A549 (cell line): ENCODE measurements around the gene CDC42BPB. TPM values are rescaled to one million over a fixed set of nuclear protein-coding genes. Genes with fewer than 3 reads are reported as not detected.

Experiments
- ATAC-seq, 2 experiments: fragments of 200-7000 bp in 1 of 2; fragments of >200 bp in 1 of 2; cut with Nextera tagmentation in 1 of 2; cut with Tn5 transposase in 1 of 2; 3 replicates each; pipeline versions ENCODE4 v1.8.0 to v1.9.1; 2018 to 2020; ENCODE audit warnings: mild to moderate bottlenecking in 1 of 2, moderate library complexity in 1 of 2
- CTCF ChIA-PET: fragments of 300-600 bp; sonication (Branson Sonifier 250); formaldehyde crosslinking; extraction: SDS; loops from one replicate; lab custom pipeline; 2021; ENCODE audit warnings: antibody characterized with exemption, inconsistent platforms; lab: Yijun Ruan, JAX
- POLR2A ChIA-PET: fragments of 350-600 bp; formaldehyde crosslinking; extraction: SDS; loops from one replicate; lab custom pipeline; 2021; ENCODE audit warnings: antibody characterized with exemption, inconsistent platforms; lab: Yijun Ruan, JAX
- DNase-seq, 2 experiments: peaks; one replicate each; pipeline versions ENCODE4 v3.0.0 to v3.0.0-alpha.2; 2011 to 2016; ENCODE audit warnings: low read depth in 1 of 2, low spot score in 1 of 2
- FAIRE-seq: peaks from 2 replicates; lab custom pipeline; 2011; peaks lifted over from hg19 to GRCh38; lab: Jason Lieb, UNC
- H3K27ac ChIP-seq, 2 experiments: fragments of >200 bp; sonication (Bioruptor Twin); formaldehyde crosslinking; 3 replicates each; pipeline ENCODE4 v1.5.1; 2016 to 2017
- H3K4me1 ChIP-seq: fragments of >200 bp; sonication (Bioruptor Twin); formaldehyde crosslinking; 3 replicates; pipeline ENCODE4 v1.6.1; 2016
- H3K4me2 ChIP-seq: fragments of >200 bp; sonication (Bioruptor Twin); formaldehyde crosslinking; 3 replicates; pipeline ENCODE4 v1.6.1; 2016
- H3K4me3 ChIP-seq: fragments of >200 bp; sonication (Bioruptor Twin); formaldehyde crosslinking; 3 replicates; pipeline ENCODE4 v1.5.1; 2016
- H3K9me3 ChIP-seq: fragments of >200 bp; sonication (Bioruptor Twin); formaldehyde crosslinking; 3 replicates; pipeline ENCODE4 v1.6.1; 2016
- CEBPB ChIP-seq, 2 experiments: fragments of >200 bp in 1 of 2; sonication (Bioruptor Twin) in 1 of 2; formaldehyde crosslinking in 1 of 2; IDR thresholded peaks; 2 replicates each; pipeline ENCODE4 v1.6.1; 2012 to 2016
- EHMT2 ChIP-seq: fragments of 200-600 bp; sonication (generic); IDR thresholded peaks from 2 replicates; pipeline ENCODE4 v1.6.1; 2016; ENCODE audit warnings: antibody characterized with exemption, low read depth, mild to moderate bottlenecking, moderate library complexity
- EP300 ChIP-seq, 2 experiments: fragments of >200 bp; sonication (Bioruptor Twin); formaldehyde crosslinking; IDR thresholded peaks; 2 replicates in 1 of 2; 3 replicates in 1 of 2; pipeline ENCODE4 v1.6.1; 2016 to 2017
- FOSL2 ChIP-seq, 2 experiments: fragments of 450-650 bp in 1 of 2; fragments of >200 bp in 1 of 2; sonication (Bioruptor Twin) in 1 of 2; formaldehyde crosslinking; IDR thresholded peaks; 2 replicates each; pipeline versions ENCODE4 v1.5.0 to v1.6.1; 2016 to 2020; ENCODE audit warnings: mild to moderate bottlenecking in 1 of 2, moderate library complexity in 1 of 2
- HDAC2 ChIP-seq: fragments of 200-600 bp; sonication (generic); IDR thresholded peaks from 2 replicates; pipeline ENCODE4 v1.6.1; 2016
- HEYL ChIP-seq: fragments of 250-450 bp; sonication (Bioruptor Pico); IDR thresholded peaks from 2 replicates; pipeline ENCODE4 v1.8.0; 2021; ENCODE audit warnings: mild to moderate bottlenecking, moderate library complexity
- JUN ChIP-seq, 2 experiments: fragments of >200 bp; sonication (Bioruptor Twin); formaldehyde crosslinking; IDR thresholded peaks; 2 replicates in 1 of 2; 3 replicates in 1 of 2; pipeline ENCODE4 v1.6.1; 2016 to 2017
- NR3C1 ChIP-seq: fragments of >200 bp; sonication (Bioruptor Twin); formaldehyde crosslinking; IDR thresholded peaks from 3 replicates; pipeline ENCODE4 v1.6.1; 2017
- PHF8 ChIP-seq: fragments of 200-600 bp; sonication (generic); IDR thresholded peaks from 2 replicates; pipeline ENCODE4 v1.6.1; 2016; ENCODE audit warnings: low read depth, mild to moderate bottlenecking, antibody characterized with exemption, moderate library complexity, borderline replicate concordance
- POLR2A ChIP-seq: IDR thresholded peaks from 2 replicates; pipeline ENCODE4 v1.6.1; 2012; ENCODE audit warnings: mild to moderate bottlenecking, low read length
- TFCP2L1 ChIP-seq: fragments of 250-450 bp; sonication (Bioruptor Pico); IDR thresholded peaks from 2 replicates; pipeline ENCODE4 v1.5.0; 2021; ENCODE audit warnings: mild to moderate bottlenecking
- ZSCAN20 ChIP-seq: fragments of 250-450 bp; sonication (Bioruptor Pico); IDR thresholded peaks from 2 replicates; pipeline ENCODE4 v1.8.0; 2022; ENCODE audit warnings: mild to moderate bottlenecking, moderate library complexity
- WGBS: methylation state at CpG from one replicate; pipeline ENCODE4 v1.1.6; 2017; ENCODE audit errors: missing lambda C conversion rate; 5-methylcytosine and 5-hydroxymethylcytosine counted together
- polyA plus RNA-seq, 4 experiments: library from polyadenylated mRNA; depleted of rRNA in 3 of 4; stranded (reverse); fragments of >200 nt; fragmentation: RNase III in 1 of 4; extraction: RNeasy Plus Mini Kit Qiagen cat#74134 plus additional on column Dnase treatment in 1 of 4; gene quantifications; 2 replicates in 3 of 4; 3 replicates in 1 of 4; pipeline ENCODE4 v1.2.3, GENCODE V29; 2011 to 2017
- TF ChIP-seq, protein P1 (sequence below): fragments of 250-450 bp; sonication (Bioruptor Pico); IDR thresholded peaks from 2 replicates; pipeline ENCODE4 v1.5.0; 2021; ENCODE audit warnings: mild to moderate bottlenecking, moderate library complexity, borderline replicate concordance
- TF ChIP-seq, protein P2 (sequence below): IDR thresholded peaks from 2 replicates; pipeline ENCODE4 v1.6.1; 2012
- TF ChIP-seq, protein P3 (sequence below): fragments of 250-450 bp; sonication (Bioruptor Pico); IDR thresholded peaks from 2 replicates; pipeline ENCODE4 v1.5.0; 2020; ENCODE audit warnings: low read depth, mild to moderate bottlenecking, moderate library complexity
- TF ChIP-seq, protein P4 (sequence below): IDR thresholded peaks from 2 replicates; pipeline ENCODE4 v1.6.1; 2012

Gene CDC42BPB
- polyA plus RNA-seq, 2 of the 4 experiments (the other 2 are of a cell fraction): 56.4 to 57.1 TPM

DNA sequence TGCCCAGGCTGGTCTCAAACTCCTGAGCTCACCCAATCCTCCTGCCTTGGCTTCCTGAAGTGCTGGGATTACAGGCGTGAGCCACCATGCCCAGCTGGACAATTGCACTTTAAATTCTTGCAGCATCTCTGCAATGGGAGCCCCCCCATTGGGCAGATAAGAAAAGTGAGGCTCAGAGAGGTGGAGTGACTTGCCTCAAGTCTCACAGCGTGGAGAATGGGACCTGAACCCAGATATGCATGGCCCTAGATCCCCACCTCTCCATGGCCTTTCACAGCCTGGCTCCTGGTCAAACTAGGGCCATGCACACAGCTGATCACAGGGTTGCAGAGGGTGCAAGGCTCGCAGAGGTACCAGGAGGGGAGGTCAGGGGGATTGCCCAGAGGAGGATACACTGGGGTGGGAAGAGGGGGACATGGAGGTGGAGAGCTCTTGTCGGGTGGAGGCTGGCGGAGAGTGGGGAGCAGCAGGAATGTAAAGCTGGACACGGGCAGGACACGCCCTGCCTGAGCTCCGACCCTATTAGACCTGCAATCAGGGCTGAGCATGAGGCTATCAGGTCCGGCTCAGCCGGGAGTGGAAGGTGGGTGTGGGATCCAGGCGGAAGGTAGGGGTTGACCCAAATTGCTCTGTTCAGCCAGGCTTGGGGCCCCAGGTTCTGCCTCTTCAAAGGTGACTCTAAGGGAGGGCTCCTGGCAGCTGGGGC is 44.1 kb upstream of the CDC42BPB start:
- Histone ChIP-seq H3K4me3 (no peak overlapping the region), H3K27ac (peak overlapping the region in 1 of 2 experiments; percentile 94; a peak in 4 of 6 replicates), H3K9me3 (no peaks in the 10 kb centered on the region), H3K4me1 (peaks cover 68% of the 10 kb centered on the region), H3K4me2 (0 out of 3 replicates have a peak overlapping the region, but pooled peaks have one; percentile 87)
- ChIA-PET POLR2A (no interaction called here), CTCF (interaction anchor here (0.6 to 14.0 kb wide), 9 partner anchors 10 to 290 kb away, joined by 4 to 544 read pairs (median 22); partner anchors contain the start of gene TNFAIP2)
- DNase-seq: no peak
- TF ChIP-seq HDAC2 (no peak), EHMT2 (no peak), EP300 (IDR thresholded peaks at IDR 0.05) (no peak), HEYL (no peak), POLR2A (no peak), JUN (IDR thresholded peaks at IDR 0.05) (no peak), FOSL2 (IDR thresholded peaks at IDR 0.05) (no peak), FOSL2 (CRISPR knock-in tag; IDR thresholded peaks at IDR 0.05) (no peak), PHF8 (no peak), ZSCAN20 (no peak), CEBPB (IDR thresholded peaks at IDR 0.05) (no peak), TFCP2L1 (CRISPR knock-in tag) (no peak), NR3C1 (no peak)
- TF ChIP-seq, protein P1, sequence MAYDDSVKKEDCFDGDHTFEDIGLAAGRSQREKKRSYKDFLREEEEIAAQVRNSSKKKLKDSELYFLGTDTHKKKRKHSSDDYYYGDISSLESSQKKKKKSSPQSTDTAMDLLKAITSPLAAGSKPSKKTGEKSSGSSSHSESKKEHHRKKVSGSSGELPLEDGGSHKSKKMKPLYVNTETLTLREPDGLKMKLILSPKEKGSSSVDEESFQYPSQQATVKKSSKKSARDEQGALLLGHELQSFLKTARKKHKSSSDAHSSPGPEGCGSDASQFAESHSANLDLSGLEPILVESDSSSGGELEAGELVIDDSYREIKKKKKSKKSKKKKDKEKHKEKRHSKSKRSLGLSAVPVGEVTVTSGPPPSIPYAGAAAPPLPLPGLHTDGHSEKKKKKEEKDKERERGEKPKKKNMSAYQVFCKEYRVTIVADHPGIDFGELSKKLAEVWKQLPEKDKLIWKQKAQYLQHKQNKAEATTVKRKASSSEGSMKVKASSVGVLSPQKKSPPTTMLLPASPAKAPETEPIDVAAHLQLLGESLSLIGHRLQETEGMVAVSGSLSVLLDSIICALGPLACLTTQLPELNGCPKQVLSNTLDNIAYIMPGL (CRISPR knock-in tag): no peak
- TF ChIP-seq, protein P2, sequence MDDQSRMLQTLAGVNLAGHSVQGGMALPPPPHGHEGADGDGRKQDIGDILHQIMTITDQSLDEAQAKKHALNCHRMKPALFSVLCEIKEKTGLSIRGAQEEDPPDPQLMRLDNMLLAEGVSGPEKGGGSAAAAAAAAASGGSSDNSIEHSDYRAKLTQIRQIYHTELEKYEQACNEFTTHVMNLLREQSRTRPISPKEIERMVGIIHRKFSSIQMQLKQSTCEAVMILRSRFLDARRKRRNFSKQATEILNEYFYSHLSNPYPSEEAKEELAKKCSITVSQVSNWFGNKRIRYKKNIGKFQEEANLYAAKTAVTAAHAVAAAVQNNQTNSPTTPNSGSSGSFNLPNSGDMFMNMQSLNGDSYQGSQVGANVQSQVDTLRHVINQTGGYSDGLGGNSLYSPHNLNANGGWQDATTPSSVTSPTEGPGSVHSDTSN: no peak
- TF ChIP-seq, protein P3, sequence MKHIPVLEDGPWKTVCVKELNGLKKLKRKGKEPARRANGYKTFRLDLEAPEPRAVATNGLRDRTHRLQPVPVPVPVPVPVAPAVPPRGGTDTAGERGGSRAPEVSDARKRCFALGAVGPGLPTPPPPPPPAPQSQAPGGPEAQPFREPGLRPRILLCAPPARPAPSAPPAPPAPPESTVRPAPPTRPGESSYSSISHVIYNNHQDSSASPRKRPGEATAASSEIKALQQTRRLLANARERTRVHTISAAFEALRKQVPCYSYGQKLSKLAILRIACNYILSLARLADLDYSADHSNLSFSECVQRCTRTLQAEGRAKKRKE (CRISPR knock-in tag): no peak
- ATAC-seq: no peak
- FAIRE-seq: no peak
- 89% methylated on average over 11 of the region's 11 CpGs for WGBS

DNA sequence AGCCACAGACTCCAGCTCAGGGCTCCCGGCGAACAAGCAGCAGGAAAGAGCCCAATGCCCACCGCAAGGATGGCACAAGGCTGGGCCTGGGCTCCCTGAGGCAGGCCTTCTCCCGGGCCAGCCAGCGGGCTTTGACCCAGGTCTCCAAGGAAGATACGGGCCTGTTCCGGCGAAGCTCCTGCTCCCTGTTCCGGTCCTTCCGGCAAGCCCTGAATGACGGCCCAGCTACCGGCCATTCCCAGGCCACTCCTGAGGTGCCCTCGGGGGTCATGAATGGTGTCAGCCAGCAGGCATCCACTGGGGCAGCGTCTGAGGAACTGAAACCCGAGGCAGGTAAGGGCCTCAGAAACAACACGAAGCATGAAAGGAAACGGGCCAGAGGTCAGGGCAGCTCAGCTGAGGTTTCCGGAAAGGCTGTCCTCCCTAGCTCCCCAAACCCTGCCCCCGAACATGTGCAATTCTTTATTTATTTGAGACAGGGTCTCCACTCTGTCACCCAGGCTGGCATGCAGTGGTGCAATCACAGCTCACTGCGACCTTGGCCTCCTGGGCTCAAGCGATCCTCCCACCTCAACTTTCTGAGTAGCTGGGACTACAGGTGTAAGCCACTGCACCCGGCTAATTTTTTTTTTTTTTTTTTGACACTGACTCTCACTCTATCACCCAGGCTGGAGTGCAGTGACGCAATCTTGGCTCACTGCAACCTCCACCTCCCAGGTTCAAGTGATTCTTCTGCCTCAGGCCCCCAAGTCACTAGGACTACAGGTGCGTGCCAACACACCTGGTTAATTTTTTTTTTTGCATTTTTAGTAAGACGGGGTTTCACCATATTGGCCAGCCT is 43.2 kb upstream of the CDC42BPB start:
- Histone ChIP-seq H3K9me3 (no peaks in the 10 kb centered on the region), H3K4me2 (peak overlapping the region; percentile 87), H3K4me3 (no peak overlapping the region), H3K4me1 (peaks cover 61% of the 10 kb centered on the region), H3K27ac (peak overlapping the region; percentile 88 to 94)
- ATAC-seq (no peak), DNase-seq (no peak), FAIRE-seq (no peak)
- POLR2A ChIA-PET: no interaction called here
- WGBS: 69% methylated on average over 20 of the region's 25 CpGs
- CTCF ChIA-PET: interaction anchor here (1.1 to 14.0 kb wide), 9 partner anchors 9 to 406 kb away, joined by 3 to 544 read pairs (median 22); partner anchors contain the start of gene TNFAIP2
- TF ChIP-seq POLR2A: no peak
- TF ChIP-seq CEBPB (IDR thresholded peaks at IDR 0.05): peak; percentile 42 to 59; a peak in 2 of 4 replicates
- TF ChIP-seq, protein P4, sequence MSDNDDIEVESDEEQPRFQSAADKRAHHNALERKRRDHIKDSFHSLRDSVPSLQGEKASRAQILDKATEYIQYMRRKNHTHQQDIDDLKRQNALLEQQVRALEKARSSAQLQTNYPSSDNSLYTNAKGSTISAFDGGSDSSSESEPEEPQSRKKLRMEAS: peak; percentile 36; the same call in 1 of the 2 replicates
